GM18511 (cell line): ENCODE data around the gene PEX3.
A peak's percentile ranks its signal among the peaks of the same experiment; 100 is the strongest.

Source experiments
- ATAC-seq: cut with Tn5 transposase; IDR thresholded peaks from one replicate; pipeline ENCODE4 v1.9.1; 2021; ENCODE audit warnings: mild to moderate bottlenecking, moderate library complexity; ENCODE audit not compliant: unreplicated experiment

The PEX3 gene

DNA sequence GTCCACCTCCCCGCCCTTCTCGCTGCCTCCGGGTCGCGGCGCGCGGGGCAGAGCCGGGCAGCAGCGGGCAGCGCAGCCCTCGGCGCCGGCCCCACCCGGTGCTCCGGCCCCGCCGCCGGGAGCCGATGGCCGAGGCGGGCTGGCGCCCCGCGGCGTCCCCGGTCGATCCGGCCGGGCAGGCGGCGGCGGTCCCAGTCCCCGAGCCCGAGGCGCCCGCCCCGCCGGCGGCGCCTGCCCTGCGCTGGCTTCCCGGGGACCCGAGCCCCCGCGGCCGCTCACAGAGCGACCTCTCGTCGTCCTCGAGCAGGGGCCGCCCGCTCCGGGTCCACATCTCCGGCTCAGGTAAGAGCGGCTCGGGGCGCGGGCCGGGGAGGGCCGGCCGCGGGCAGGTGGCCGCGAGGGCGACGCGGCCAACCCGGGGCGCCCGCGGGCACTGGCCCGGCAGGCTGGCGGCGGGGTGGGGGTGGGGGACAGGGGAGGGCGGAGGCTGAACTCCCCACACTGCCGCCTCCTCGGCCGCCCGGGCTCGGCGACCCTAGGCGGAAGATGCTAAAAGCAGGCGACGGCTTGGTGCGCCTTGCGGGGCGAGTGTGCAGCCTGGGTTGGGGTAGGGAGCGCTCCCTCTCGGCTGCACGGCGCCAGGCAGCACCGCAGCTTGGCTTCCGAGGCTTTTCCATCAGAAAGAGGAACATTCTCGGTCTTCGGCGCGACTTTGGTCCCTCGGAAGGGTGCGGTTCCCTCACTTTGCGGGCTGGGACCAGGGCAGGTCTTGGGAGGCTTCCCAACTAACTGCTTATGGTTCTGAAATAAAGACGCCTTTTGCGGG is 86.5 kb downstream of the PEX3 start:
- peak; percentile 70 for ATAC-seq

GRCh38 chr6:143538374-143538773 is 87.8 kb downstream of the PEX3 start:
- ATAC-seq = no peak

DNA sequence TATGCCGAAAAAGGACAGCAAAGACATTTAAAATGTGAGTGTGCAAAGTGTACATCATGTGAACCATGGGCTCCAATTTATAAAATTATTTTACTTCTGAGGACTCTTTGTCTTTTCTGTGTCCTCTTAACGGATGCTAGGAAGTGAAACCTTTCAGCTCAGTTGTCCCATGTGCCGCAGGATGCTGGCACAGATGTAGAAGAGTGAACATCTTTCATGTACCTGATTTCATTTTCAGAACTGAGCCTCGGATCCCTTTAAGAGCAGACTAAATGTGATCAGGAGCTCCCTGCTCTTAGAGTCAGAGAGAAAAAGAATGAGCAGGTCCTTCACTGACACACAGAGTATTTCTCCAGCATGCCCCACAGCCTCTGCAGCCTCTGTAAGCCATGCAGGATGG is 88.5 kb downstream of the PEX3 start:
- ATAC-seq = no peak

DNA sequence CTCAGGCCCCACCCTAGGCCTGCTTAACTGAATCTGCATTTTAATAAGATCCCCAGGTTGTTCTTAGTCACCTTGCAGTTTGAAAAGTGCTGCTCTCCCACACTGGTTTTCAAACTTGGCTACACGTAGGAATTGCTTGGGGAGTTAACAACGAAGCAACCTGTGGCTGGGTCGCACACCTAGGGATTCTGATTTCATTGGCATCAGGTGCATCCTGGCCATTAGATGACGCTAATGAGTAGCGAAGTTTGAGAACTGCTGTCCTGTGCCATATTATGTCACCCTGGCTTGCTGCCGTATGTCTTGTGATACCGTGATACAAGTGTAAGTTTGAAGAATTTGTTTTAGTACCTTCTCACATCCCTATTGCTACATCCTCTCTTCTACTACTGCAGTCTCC is 89.1 kb downstream of the PEX3 start:
- ATAC-seq = no peak

DNA sequence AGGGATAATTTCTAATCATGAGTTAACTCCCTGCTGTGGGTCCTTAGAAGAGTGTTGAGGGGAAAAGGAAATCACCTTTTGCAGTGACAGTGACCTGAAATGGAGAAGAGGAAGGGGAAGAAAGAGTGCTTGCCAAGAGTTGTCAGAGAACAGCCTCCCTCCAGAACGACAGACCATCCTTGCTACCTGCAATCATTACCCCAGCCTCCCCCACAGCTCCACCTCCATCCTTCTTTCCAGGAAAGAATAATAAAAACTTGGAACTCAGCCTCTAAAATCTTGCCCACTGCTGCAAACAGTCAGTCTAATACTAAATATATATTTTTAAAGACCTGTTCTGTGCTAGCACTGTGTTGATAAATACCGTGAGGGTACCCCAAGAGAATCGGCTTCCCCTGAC is 89.6 kb downstream of the PEX3 start:
- no peak for ATAC-seq
